DMS114 treated with DMSO at 0.1 percent for 48 hours (cell line): ENCODE data around the gene IL1F10.

Source experiments
- DNase-seq: peaks from one replicate; lab custom pipeline; 2025; ENCODE audit not compliant: unreplicated experiment; lab: John Stamatoyannopoulos, UW

The IL1F10 gene

GRCh38 chr2:113111823-113112287 lies 44.1 kb downstream of the IL1F10 start:
- no peak for DNase-seq

- no peak for DNase-seq
These were observed 44.7 kb downstream of the IL1F10 start for GRCh38 chr2:113112441-113112840.

- no peak for DNase-seq
These were observed 45.1 kb downstream of the IL1F10 start for GRCh38 chr2:113112871-113113270.

GRCh38 chr2:113113807-113114206 lies 46.0 kb downstream of the IL1F10 start:
- no peak for DNase-seq

GRCh38 chr2:113114224-113114945 lies 46.6 kb downstream of the IL1F10 start:
- DNase-seq = no peak

GRCh38 chr2:113114996-113115395 lies 47.2 kb downstream of the IL1F10 start:
- no peak for DNase-seq

- DNase-seq = no peak
These were observed 48.6 kb downstream of the IL1F10 start for GRCh38 chr2:113116100-113116958.

GRCh38 chr2:113117541-113118262 lies 49.9 kb downstream of the IL1F10 start:
- no peak for DNase-seq

- no peak for DNase-seq
These were observed 50.5 kb downstream of the IL1F10 start for GRCh38 chr2:113118263-113118657.

GRCh38 chr2:113119111-113119510 lies 51.3 kb downstream of the IL1F10 start:
- no peak for DNase-seq

GRCh38 chr2:113120861-113121260 lies 53.1 kb downstream of the IL1F10 start:
- DNase-seq = no peak

GRCh38 chr2:113122364-113122763 lies 54.6 kb downstream of the IL1F10 start:
- no peak for DNase-seq

GRCh38 chr2:113123726-113124125 lies 56.0 kb downstream of the IL1F10 start:
- no peak for DNase-seq

- DNase-seq = no peak
These were observed 56.6 kb downstream of the IL1F10 start for GRCh38 chr2:113124181-113124961.
